GM12873 (cell line): ENCODE measurements around the gene SMG5.

Experiments
- CTCF ChIP-seq: IDR thresholded peaks from 2 replicates; pipeline ENCODE4 v1.5.1; 2012; ENCODE audit warnings: low read depth, mild to moderate bottlenecking, moderate library complexity, low read length, control low read depth; ENCODE audit not compliant: insufficient read depth; ENCODE audit errors: missing control alignments

Gene SMG5

GRCh38 chr1:156230473-156230837, 52.2 kb downstream of the SMG5 start:
- TF ChIP-seq CTCF = no peak

- no peak for TF ChIP-seq CTCF
These were observed 52.7 kb downstream of the SMG5 start for GRCh38 chr1:156229809-156230472.

- TF ChIP-seq CTCF = no peak
These were observed 54.1 kb downstream of the SMG5 start for GRCh38 chr1:156228501-156228900.

GRCh38 chr1:156226782-156227181, 55.8 kb downstream of the SMG5 start:
- no peak for TF ChIP-seq CTCF

- TF ChIP-seq CTCF = no peak
These were observed 56.5 kb downstream of the SMG5 start for GRCh38 chr1:156226116-156226538.

GRCh38 chr1:156225677-156226014, 57.0 kb downstream of the SMG5 start:
- TF ChIP-seq CTCF = no peak

- no peak for TF ChIP-seq CTCF
These were observed 60.5 kb downstream of the SMG5 start for GRCh38 chr1:156221986-156222692.
